GM19395 (cell line): ENCODE data around the gene EPHA2.
"Not testable (repeated sequence)": the region's sequence is repeated elsewhere in the genome, so short reads cannot be mapped to it uniquely, and the experiment has no call there.

Source experiments
- ATAC-seq: cut with Tn5 transposase; IDR thresholded peaks from one replicate; pipeline ENCODE4 v1.9.1; 2021; ENCODE audit warnings: mild to moderate bottlenecking, moderate library complexity; ENCODE audit not compliant: unreplicated experiment

The EPHA2 gene

DNA sequence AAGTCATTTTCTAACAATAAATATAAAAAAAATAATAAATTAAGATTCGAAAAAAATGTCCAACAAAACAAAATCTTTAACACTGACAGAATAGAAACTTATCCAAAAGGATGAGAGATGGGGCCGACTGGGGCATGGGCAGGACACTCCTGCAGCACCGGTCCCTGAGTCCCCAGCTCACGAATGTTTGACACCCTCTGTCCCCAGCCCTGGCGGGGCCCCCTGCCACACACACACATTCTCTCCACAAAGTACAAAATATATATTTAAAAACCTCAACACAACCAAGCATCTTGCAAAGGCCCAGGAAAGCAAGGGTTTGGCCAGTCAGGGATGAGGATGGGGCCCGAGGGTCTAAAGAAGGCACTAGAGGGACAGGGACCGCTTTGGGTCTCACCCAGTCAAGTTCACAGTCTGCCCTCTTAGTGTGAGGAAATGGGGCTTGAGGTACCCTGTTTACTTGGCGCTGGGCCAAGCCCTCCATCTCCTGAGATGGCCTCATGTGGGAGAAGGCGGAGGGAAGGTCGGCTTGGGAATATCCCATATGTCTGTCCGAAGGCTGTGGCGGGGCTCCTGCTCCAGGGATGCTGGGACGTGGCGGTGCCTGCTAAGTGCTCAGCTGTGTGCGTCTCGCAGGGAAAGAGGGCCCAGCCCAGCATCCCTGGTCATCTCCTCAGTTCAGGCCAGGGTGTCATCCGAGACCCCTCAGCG is 31.3 kb downstream of the EPHA2 start:
- ATAC-seq = no peak

DNA sequence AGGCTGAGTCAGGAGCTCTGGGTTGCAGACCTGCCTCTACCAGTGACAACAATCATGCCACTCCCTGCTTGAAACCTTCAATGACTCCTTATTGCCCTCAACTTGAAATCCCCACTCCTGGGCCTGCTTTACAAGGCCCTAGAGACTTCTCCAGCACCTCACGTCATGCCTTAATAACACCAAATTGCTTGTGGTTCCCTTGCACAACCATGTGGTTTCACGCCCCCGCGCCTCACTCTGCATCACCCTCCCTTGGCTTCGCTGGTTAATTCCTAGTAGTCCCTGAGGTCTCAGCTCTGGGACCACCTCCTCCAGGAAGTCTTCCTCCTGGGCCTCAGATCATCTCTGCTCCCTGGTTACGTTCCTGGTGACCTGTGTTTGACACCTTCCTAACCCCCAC is 33.0 kb downstream of the EPHA2 start:
- ATAC-seq = no peak

DNA sequence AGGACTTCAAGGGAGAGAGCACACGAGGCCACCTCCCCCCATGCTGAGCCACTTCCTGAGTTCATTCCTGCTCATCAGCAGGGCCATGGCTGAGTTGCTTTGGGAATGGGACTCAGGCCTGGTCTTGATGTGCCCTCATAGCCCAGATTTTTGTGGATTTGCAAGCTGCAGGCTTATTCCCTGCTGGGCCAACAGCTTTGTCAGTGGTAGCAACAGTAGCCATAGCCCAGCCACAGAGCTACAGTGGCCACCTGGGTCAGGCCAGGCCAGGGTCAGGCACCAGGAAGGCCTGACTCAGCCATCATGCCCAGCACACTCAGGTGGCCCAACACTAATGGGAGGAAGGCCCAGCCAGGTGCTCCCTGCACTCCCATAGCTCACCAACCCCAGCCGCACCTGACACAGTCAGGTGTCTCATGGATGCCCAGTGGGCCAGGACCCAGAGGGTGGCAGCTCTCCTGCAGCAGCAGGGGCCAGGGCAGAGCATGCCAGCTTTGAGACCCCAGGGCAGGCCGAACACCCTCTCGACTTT is 33.5 kb downstream of the EPHA2 start:
- ATAC-seq = no peak

DNA sequence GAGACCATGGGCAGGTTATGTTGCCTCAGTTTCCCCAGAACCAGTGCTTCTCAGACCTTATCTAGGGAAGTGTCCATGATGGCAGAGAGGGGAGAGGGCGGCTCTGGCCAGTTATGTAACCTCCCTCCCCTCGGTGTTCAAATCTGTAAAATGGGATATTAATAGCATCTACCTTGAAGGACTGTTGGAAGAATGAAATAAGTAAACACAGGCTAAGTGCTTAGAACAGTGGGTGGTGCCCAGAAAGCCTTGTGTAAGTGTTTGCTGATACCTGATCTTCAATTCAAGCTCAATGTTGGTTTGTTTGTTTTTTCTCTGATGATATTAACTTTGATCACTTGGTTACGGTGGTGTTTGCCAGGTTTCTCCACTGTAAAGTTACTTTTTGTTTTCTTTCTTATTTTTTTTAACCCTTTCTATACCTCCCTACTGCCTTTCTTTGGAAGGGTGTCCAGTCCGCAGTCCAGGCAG is 34.9 kb downstream of the EPHA2 start:
- ATAC-seq = no peak

DNA sequence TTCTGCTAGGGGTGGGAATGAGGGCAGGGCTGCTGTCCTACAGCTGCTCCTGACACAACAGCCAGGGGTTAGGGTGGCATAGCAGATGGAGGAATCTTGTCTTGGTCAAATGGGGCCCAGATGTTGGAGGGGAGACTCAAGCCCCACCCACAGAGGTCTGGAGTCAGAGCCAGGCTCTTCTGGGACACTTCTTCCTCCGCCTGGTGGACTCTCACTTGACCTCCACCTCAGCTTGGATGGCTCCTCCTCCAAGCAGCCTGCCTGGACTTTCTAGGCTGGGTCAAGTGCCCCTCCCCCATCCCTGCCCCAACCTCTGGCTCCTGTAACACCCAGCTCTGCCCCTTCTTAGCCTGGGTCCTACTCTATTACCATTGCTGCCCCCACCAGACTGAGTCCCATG is 35.5 kb downstream of the EPHA2 start:
- ATAC-seq = no peak

DNA sequence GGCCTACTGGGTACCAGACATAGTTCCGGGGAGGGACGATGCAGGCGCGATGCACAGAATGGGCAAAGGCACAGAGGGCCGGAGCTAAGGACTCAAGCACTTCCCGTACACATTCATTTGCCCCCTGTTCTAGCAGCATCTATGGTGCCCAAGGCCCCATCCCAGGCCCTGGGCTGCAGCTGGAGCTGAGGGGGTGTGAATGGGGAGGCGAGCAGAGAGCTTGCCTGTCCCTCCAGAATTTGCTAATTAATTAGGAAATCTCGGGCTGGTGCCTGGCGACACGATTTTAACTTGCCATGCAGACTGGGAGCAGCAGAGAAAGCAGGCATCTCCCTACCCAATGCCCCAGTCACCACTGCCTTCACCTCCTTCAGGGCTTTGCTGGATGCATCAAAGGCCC is 35.9 kb downstream of the EPHA2 start:
- ATAC-seq = no peak

DNA sequence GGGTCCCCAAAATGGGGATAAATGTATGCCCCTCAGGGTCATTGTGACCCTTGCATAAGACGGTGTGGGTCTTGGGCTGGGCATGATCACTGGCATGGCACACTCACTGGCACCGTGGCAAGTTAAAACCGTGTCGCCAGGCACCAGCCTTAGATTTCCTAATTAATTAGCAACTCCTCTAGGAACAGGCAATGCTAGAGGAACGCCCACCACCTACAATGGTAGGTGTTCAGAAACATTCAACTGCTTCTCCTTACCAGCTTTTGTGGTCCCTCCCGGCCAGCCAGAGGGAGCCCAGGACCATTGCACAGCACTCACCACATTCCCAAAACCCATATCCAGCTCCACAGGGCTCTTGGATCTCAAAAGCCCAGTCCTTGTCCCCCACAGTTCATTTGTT is 36.4 kb downstream of the EPHA2 start:
- ATAC-seq = no peak

DNA sequence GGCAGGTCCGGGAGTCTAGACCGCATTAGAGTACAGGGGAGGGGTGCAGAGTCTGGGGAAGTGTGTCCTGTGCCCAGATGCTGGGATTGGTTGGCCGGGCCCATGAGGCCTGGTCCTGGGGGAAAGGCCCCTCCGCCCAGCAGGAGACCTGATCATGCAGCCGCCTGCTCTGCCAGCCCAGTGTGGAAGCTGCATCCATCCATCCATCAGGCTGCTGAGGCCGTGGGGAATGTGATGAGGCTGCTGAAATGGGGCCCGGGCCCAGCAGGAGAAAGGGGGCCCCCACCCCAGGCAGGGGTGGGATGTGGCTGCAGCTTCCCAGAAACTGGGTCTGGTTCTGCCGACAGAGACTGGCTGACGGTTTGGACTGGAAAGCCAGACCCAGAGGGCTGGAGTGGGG is 37.2 kb downstream of the EPHA2 start:
- no peak for ATAC-seq

DNA sequence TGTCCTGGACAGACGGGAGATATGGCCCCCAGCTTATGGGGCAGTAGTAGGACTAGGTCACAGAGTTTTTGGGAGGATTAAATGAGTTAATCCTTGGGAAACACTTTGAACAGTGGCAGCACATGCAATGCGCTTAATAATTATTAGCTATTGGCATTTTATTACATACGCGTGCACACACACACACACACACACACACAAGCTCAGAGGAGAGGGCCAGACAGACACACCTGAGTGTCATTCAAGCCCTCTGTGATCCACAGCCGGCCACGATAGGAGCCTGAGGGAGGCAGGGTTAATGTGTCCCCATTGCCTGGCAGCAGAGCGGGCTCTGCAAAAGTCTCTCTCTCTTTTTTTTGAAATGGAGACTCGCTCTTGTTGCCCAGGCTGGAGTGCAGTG is 37.9 kb downstream of the EPHA2 start:
- no peak for ATAC-seq

DNA sequence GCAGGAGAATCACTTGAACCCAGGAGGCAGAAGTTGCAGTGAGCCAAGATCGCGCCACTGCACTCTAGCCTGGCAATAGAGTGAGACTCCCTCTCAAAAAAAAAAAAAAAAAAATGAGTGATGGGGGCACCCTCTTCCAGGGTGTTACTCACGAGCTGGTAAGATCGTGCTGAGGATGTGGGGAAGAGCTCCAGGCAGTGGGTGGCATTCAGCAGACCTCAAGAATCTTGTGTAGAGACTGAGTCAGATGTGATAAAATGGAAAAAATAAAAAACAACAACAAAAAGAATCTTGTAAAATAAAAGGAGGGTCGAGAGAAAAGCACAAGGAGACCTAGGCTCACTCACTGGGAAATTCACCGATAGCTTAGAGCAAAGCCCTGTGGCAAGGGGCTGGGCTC is 38.5 kb downstream of the EPHA2 start:
- no peak for ATAC-seq

DNA sequence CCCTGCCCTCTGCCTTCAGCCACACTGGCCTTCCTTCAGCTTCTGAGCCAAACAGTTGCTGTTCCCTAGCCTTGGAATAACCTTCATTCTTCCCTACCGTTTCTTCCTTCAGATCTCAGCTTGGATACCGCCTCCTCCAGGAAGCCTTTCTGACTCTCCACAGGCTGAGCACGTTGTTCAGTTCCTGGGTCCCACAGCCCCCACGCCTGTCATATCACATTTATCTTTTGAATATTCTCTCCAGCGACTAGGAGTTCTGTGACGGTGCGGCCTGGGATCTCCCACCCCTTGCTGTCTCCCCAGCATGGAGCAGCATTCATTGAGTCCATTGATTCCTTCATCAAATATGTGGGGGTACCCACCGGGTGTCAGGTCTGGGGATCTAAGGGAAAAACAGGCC is 39.2 kb downstream of the EPHA2 start:
- ATAC-seq = no peak

DNA sequence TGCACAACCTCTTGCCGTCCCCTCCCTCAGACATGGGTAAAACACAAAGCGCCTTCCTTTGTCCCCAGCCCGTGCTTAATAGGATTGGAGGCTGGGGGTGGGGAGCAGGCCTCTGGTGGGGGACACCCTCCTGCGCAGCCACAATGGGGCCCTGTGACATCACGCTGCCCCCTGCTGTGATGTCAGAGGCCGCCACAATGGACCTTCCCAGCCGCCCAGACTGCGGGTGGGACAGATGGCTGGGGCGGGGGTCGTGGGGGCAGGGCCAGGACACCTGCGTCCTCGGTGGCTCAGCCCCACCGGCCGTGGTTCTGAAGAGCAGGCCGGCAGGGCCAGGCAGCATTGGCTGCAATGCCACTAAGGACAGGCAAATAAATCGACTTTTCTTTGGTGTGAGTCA is 39.9 kb downstream of the EPHA2 start:
- no peak for ATAC-seq

DNA sequence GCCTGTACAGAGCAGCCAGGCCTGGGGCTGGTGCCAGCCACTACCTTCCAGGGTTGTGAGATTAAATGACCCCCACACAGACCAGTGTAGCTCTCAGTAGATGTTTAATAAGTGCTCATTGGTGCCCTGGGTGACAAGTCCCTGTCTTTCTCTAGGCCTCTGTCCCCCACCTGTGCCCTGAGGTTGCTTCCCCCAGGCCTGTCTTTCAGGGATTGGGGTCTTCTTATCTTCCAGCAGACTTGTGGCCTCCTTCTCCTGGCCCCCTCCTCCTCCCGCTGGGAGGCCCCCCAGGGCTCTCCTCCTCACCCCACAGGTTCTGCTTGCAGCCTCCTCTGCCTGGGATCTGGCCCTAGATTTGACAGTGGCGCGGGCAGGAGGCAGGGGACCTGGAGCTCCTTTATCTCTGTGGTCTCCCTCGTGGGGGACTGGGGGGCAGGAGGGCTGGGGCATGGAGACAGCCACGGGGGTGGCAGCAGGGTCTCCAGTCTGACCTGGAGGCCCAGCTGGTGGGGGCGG is 40.3 kb downstream of the EPHA2 start:
- no peak for ATAC-seq

DNA sequence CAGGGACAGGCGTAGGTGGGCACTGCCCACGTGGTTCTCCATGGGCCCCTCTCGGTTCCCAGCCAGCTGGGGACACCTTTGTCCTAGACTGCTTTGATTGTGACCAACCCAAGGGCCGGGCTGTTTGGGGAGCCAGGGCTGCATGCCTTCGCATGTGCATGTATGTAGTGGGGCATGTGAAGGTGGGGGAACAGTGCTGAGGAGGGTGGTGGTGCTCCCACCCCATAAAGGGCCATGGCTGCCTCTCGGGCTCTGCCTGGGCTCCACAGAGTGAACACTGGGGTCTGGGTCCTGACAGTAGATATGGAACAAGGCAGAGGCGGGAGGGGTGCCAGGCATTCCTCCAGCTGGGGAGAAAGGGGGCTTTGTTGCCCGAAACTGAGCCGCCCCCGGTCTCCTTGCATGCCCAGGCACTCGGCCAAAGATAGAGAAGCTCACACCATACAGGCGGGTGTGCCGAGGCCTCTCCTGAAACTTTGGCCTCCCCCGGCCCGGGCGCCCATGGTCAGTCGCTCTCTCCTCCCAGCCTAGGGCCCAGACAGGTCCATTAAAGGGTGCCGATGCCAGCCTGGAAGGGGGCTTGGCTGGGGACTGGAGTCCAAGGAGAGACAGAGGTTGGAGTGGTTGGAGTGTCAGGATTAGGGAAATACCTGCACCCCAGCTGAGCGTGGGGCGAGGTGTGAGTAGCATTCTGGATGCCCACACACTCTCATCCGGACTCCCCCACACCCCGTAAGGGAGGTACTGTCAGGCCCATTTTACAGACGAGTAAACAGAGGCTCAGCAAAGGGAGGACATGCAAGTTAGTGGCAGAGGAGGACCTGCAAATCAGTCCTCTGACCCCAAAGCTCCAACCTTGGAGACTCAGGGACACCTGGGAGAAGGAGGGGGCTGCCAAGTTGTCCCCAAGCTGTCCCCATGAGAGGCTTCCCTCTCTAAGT is 41.1 kb downstream of the EPHA2 start:
- ATAC-seq = no peak

DNA sequence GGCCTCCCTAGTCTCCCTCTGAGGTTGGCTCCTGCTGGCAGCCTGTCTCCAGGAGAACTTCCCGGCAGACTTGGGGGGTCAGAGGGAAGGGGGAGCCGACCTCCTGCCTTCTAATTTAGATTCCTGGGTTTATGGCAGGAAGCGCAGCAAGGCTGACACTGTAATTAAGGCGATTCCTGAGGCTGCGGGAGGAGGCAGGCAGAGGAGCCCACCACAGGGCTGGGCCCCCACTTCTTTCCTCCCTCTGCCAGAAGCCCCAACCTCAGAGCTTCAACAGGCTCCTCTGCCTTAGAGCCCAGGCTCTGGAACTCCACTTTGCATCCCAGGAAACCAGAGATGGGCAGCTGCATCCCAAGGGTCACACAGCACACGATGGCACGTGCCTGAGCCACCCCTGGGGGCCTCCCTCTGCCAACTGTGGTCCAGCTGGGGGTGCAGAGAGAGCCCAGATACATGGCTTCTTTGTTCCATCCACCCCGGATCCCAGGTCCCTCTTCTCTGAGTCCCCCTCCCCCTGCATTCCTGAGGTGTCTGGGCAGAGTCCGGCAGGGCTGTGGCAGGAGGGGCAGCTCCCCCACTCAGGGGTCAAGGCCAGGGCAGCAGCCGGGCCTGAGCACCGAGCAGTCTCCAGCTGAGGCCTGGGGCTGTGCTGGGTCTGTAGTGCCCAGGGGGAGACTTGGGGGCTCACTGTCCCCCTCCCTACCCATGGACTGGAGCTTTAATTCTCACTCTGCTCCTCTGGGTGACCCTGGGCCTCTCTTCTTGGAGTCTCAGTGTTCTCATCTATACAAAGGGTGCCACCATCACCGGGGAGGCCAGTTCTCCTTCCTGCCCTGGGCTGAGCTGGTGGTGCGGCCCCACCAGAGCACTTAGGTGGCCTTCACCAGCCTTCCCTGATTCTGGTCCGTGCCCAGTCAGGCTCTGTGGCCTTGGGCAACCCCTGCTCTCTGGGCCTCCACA is 43.0 kb downstream of the EPHA2 start:
- no peak for ATAC-seq

DNA sequence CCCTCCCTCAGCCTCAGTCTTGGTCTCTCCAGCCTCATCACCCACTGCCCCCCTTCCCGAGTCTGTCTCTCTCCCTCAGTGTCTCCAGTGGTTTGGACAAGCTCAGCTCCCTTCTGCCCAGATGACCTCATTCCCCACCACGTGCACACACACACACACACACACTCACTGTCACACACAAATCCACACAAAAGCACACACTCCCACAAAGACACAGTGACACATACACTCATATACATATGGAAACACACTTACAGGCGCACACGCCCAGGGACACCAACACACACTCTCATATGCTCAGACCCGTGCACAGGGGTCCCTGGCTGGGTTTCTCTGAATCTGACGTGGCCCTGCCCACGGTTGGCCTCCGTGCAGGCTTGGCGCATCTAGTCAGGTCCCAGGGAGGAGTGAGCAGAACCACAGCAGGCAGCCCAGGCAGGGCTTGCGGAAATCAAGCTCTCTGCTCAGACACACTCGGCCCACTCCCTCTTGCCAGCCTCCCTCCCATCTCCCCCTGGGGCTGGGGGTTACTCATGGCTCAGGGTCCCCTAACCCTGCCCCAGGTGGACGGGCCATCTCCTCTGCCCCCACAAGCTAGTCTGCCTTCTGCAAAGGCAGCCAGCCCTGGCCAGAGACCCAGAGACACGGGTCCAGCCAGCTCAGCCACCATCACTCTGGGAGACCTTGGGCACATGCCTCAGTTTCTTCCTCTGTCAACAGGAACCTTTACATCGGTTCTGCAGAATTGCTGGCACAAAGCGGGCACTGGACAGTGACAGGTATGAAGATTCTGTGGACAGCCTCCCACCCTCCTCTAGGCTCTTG is 43.9 kb downstream of the EPHA2 start:
- no peak for ATAC-seq

DNA sequence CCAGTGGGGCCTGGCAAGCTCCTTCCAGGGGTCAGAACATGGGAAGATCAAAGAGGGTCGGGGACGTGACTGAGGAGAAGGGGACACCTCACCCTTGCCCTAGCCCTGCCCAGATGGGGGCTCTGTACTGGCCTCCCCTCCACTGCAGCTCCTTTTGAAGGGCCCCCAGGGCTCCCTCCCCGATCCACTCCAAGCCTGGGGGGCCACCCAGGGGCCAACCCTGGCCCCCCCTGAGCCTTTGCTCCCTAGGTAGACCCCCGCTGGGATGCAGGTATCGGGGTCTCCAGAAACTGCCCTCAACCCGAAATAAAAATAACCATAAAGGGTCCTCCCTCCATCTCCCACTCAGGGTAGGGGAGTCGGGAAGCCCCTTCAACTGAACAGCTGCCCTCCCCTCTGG is 45.0 kb downstream of the EPHA2 start:
- no peak for ATAC-seq

DNA sequence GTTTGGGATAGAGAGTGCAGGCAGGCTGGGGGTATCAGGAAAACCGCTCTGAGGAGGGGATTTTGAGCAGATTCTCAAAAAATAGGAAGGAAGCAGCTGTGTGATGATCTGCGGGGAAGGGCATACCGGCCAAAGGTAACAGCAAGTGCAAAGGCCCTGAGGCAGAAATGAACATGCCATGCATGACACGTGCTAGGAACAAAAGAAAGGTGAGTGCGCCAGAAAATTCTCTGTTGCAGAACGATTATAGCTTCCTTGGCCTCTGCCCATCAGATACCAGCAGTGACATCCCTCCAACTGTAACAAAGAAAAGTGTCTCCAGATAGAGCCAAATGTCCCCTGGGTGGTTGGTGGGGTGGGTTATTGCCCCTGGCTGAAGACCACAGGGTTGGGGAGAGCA is 45.4 kb downstream of the EPHA2 start:
- ATAC-seq = no peak

DNA sequence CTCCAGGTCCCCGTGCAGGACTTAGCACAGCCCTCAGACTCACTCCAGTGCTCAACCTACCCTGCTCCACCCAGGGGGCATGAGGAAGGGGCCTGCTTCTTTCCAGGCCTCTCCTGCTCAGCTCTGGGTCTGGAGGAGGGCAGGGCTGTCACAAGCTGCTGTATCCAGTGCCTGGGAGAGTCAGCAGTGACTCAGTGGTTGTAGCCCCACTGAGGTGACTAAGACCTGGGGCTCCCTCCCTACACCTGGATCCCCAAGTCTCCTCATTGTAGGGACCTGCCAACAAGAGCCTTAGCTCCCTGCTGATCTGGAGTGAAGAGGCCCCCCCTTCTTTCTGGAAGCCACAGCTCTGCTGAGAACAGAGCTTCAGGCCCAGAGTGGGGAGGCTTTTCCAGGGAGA is 46.3 kb downstream of the EPHA2 start:
- ATAC-seq = no peak

DNA sequence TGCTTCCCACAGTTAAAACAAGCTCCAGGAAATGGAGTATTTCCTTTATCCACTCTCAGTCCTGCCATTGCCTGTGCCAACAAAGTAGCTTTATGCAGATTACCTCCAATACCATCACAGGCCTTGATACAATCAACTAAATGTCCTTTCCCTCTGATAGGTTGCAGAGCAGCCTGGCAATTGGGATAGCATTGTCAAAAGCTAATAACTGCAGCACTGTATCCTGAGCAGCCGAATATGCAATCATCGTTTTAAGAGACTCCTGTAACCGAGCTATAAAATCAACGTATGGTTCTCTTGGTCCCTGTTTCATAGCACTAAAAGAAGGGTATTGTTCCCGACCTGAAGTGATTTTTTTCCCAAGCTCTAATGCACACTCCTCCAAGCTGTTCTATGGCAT is 48.8 kb downstream of the EPHA2 start:
- ATAC-seq = not testable (repeated sequence)
